H9 (cell line): ENCODE data around the gene NTRK2. TPM values are rescaled to one million over a fixed set of nuclear protein-coding genes. Genes with fewer than 3 reads are reported as not detected.

Experiments
- DNase-seq: peaks from one replicate; pipeline ENCODE4 v3.0.0-alpha.2; 2017
- H2AFZ ChIP-seq: one replicate; pipeline ENCODE4 v1.6.1; 2013; ENCODE audit warnings: mild to moderate bottlenecking, low read length, control low read depth, moderate library complexity
- H2AK5ac ChIP-seq: 2 replicates; pipeline ENCODE4 v1.6.1; 2013; ENCODE audit warnings: low read length, control low read depth, mixed read lengths; ENCODE audit not compliant: insufficient read length
- H2BK120ac ChIP-seq: one replicate; pipeline ENCODE4 v1.6.1; 2013; ENCODE audit warnings: low read depth, mild to moderate bottlenecking, low read length, control low read depth, inconsistent platforms; ENCODE audit not compliant: poor library complexity, severe bottlenecking
- H2BK12ac ChIP-seq: 2 replicates; pipeline ENCODE4 v1.6.1; 2013; ENCODE audit warnings: low read length, control low read depth, mixed read lengths, low read depth; ENCODE audit not compliant: insufficient read length
- H2BK15ac ChIP-seq: 2 replicates; pipeline ENCODE4 v1.6.1; 2013; ENCODE audit warnings: low read depth, low read length, control low read depth
- H2BK20ac ChIP-seq: one replicate; pipeline ENCODE4 v1.6.1; 2013; ENCODE audit warnings: low read depth, mild to moderate bottlenecking, low read length, control low read depth, inconsistent platforms; ENCODE audit not compliant: poor library complexity, severe bottlenecking
- H2BK5ac ChIP-seq: 2 replicates; pipeline ENCODE4 v1.6.1; 2013; ENCODE audit warnings: low read length, control low read depth, mixed read lengths; ENCODE audit not compliant: insufficient read length
- H3K14ac ChIP-seq: 2 replicates; pipeline ENCODE4 v1.6.1; 2013; ENCODE audit warnings: low read length, control low read depth; ENCODE audit not compliant: insufficient read depth
- H3K18ac ChIP-seq: 2 replicates; pipeline ENCODE4 v1.6.1; 2013; ENCODE audit warnings: low read depth, mild to moderate bottlenecking, mixed read lengths, low read length, control low read depth; ENCODE audit not compliant: insufficient read length
- H3K23ac ChIP-seq: 2 replicates; pipeline ENCODE4 v1.6.1; 2013; ENCODE audit warnings: low read length, control low read depth, mixed read lengths, low read depth; ENCODE audit not compliant: insufficient read length
- H3K23me2 ChIP-seq: 2 replicates; pipeline ENCODE4 v1.6.1; 2013; ENCODE audit warnings: low read depth, mild to moderate bottlenecking, mixed read lengths, low read length, control low read depth; ENCODE audit not compliant: insufficient read length, poor library complexity, severe bottlenecking
- H3K27ac ChIP-seq: 2 replicates; pipeline ENCODE4 v1.5.1; 2013; ENCODE audit warnings: low read length, control low read depth, mixed read lengths, low read depth; ENCODE audit not compliant: insufficient read length
- H3K27me3 ChIP-seq: 2 replicates; pipeline ENCODE4 v1.6.1; 2013; ENCODE audit warnings: low read length, control low read depth, inconsistent platforms; ENCODE audit not compliant: insufficient read depth
- H3K4ac ChIP-seq: 2 replicates; pipeline ENCODE4 v1.6.1; 2013; ENCODE audit warnings: low read depth, mild to moderate bottlenecking, control low read depth, inconsistent platforms, low read length, moderate library complexity
- H3K4me1 ChIP-seq: 2 replicates; pipeline ENCODE4 v1.6.1; 2013; ENCODE audit warnings: low read length, control low read depth, inconsistent platforms; ENCODE audit not compliant: insufficient read depth
- H3K4me2 ChIP-seq: 2 replicates; pipeline ENCODE4 v1.6.1; 2013; ENCODE audit warnings: low read length, control low read depth, mixed read lengths; ENCODE audit not compliant: insufficient read length, insufficient read depth
- H3K56ac ChIP-seq: 2 replicates; pipeline ENCODE4 v1.6.1; 2013; ENCODE audit warnings: low read depth, mild to moderate bottlenecking, mixed read lengths, low read length, control low read depth; ENCODE audit not compliant: insufficient read length
- H3K79me1 ChIP-seq: 2 replicates; pipeline ENCODE4 v1.6.1; 2013; ENCODE audit warnings: low read depth, mild to moderate bottlenecking, moderate library complexity, low read length, control low read depth, inconsistent platforms; ENCODE audit not compliant: insufficient read depth, poor library complexity, severe bottlenecking
- H3K79me2 ChIP-seq: 2 replicates; pipeline ENCODE4 v1.6.1; 2013; ENCODE audit warnings: low read length, control low read depth, inconsistent platforms; ENCODE audit not compliant: insufficient read depth
- H3K9ac ChIP-seq: 2 replicates; pipeline ENCODE4 v1.6.1; 2013; ENCODE audit warnings: low read length, control low read depth, mixed read lengths; ENCODE audit not compliant: insufficient read length; ENCODE audit errors: extremely low read depth
- H3K9me3 ChIP-seq: one replicate; pipeline ENCODE4 v1.6.1; 2013; ENCODE audit warnings: low read depth, low read length, inconsistent platforms; ENCODE audit not compliant: control insufficient read depth
- H3T11ph ChIP-seq: one replicate; pipeline ENCODE4 v1.6.1; 2013; ENCODE audit warnings: mild to moderate bottlenecking, low read length, control low read depth, inconsistent platforms
- H4K20me1 ChIP-seq: one replicate; pipeline ENCODE4 v1.6.1; 2013; ENCODE audit not compliant: control insufficient read depth, insufficient read length, insufficient read depth
- H4K5ac ChIP-seq: 2 replicates; pipeline ENCODE4 v1.6.1; 2013; ENCODE audit warnings: low read depth, mild to moderate bottlenecking, mixed read lengths, low read length, control low read depth; ENCODE audit not compliant: insufficient read length
- H4K8ac ChIP-seq: replicated peaks from 2 replicates; pipeline ENCODE4 v1.6.1; 2013; ENCODE audit warnings: low read length, control low read depth, mixed read lengths, low read depth; ENCODE audit not compliant: insufficient read length
- H4K91ac ChIP-seq: 2 replicates; pipeline ENCODE4 v1.6.1; 2013; ENCODE audit warnings: low read depth, mild to moderate bottlenecking, moderate library complexity, mixed read lengths, low read length, control low read depth; ENCODE audit not compliant: insufficient read length
- H3K27ac Mint-ChIP-seq, 3 experiments: 2 replicates in 2 of 3; 3 replicates in 1 of 3; pipeline ENCODE4 v1.8.0; 2020 to 2021; ENCODE audit warnings: mixed read lengths in 3 of 3, mild to moderate bottlenecking in 1 of 3, moderate library complexity in 1 of 3
- H3K27me3 Mint-ChIP-seq: 2 replicates; pipeline ENCODE4 v1.8.0; 2021; ENCODE audit warnings: low read depth, mild to moderate bottlenecking, moderate library complexity, mixed read lengths
- H3K36me3 Mint-ChIP-seq, 3 experiments: 2 replicates in 2 of 3; 3 replicates in 1 of 3; pipeline ENCODE4 v1.8.0; 2020 to 2021; ENCODE audit warnings: low read depth in 3 of 3, mixed read lengths in 3 of 3; ENCODE audit not compliant: insufficient read depth in 1 of 3
- H3K4me1 Mint-ChIP-seq, 2 experiments: 2 replicates each; pipeline ENCODE4 v1.8.0; 2020; ENCODE audit warnings: mixed read lengths in 2 of 2
- H3K4me3 Mint-ChIP-seq, 2 experiments: 2 replicates in 1 of 2; 3 replicates in 1 of 2; pipeline ENCODE4 v1.8.0; 2020 to 2021; ENCODE audit warnings: mild to moderate bottlenecking in 2 of 2, mixed read lengths in 2 of 2, moderate library complexity in 1 of 2
- H3K9me3 Mint-ChIP-seq, 2 experiments: 2 replicates in 1 of 2; 3 replicates in 1 of 2; pipeline ENCODE4 v1.8.0; 2020; ENCODE audit warnings: mild to moderate bottlenecking in 2 of 2, mixed read lengths in 2 of 2, moderate library complexity in 1 of 2
- WGBS: extraction: QIAGEN DNeasy Blood & Tissue Kit; methylation state at CpG from one replicate; pipeline ENCODE4 v1.1.7; 2013; ENCODE audit warnings: missing lambda C conversion rate, low lambda C conversion rate, mixed read lengths; ENCODE audit not compliant: insufficient read length; ENCODE audit errors: extremely low coverage; 5-methylcytosine and 5-hydroxymethylcytosine counted together
- total RNA-seq: library from RNA; stranded (reverse); gene quantifications from 2 replicates; pipeline ENCODE4 v1.2.1, GENCODE V29; 2021
- TF ChIP-seq, protein P1 (sequence below): fragments of 200-600 bp; sonication (generic); conservative IDR thresholded peaks from 3 replicates; pipeline ENCODE4 v1.8.0; 2021; ENCODE audit warnings: antibody characterized with exemption, mild to moderate bottlenecking

Gene NTRK2
- total RNA-seq, 1 experiment from 2014 or later = 0.02 TPM

DNA sequence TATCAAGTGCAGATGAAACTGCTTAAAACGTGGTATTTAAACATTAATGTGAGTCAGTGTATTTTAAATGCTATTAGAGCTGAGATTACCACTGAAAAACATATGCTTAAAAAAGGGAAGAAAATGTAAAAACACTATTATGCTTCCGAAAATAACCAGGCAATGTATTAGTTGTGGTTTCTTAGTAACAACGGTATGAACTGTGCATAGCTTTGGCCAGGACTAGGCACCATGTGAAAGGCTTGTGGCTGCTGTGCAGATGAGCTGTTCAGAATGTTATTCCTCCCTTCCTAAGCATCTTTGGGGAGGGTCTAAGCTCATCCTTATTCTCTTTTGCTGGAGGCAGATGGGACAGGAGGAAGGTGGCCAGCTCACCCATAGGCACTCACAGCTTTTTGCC, 84.9 kb downstream of the NTRK2 start:
- no peak overlapping the region for H3K56ac ChIP-seq
- H2BK120ac ChIP-seq = no peak overlapping the region
- H3K23ac ChIP-seq = no peak overlapping the region
- H3K4me2 ChIP-seq = no peak overlapping the region
- no peak overlapping the region for H2BK15ac ChIP-seq
- no peaks in the 10 kb centered on the region for H3K27me3 ChIP-seq
- no peak overlapping the region for H3K9ac ChIP-seq
- Mint-ChIP-seq H3K4me3 (no peak overlapping the region), H3K9me3 (no peaks in the 10 kb centered on the region), H3K27ac (no peak overlapping the region), H3K27me3 (peaks cover 3% of the 10 kb centered on the region; the same call in 1 of the 2 replicates), H3K36me3 (no peaks in the 10 kb centered on the region), H3K4me1 (no peaks in the 10 kb centered on the region)
- no peaks in the 10 kb centered on the region for H4K20me1 ChIP-seq
- no peaks in the 10 kb centered on the region for H3K4me1 ChIP-seq
- H3T11ph ChIP-seq = no peak overlapping the region
- no peak for DNase-seq
- no peak overlapping the region for H4K8ac ChIP-seq
- no peak overlapping the region for H2BK20ac ChIP-seq
- no peak overlapping the region for H4K91ac ChIP-seq
- no peak overlapping the region for H3K18ac ChIP-seq
- no peak overlapping the region for H2AFZ ChIP-seq
- no peak overlapping the region for H2BK12ac ChIP-seq
- H3K27ac ChIP-seq = no peak overlapping the region
- no peak overlapping the region for H2AK5ac ChIP-seq
- H4K5ac ChIP-seq = no peak overlapping the region
- no CpG with 5 or more reads among the region's 3 CpGs for WGBS
- no peaks in the 10 kb centered on the region for H3K79me1 ChIP-seq
- TF ChIP-seq, protein P1, sequence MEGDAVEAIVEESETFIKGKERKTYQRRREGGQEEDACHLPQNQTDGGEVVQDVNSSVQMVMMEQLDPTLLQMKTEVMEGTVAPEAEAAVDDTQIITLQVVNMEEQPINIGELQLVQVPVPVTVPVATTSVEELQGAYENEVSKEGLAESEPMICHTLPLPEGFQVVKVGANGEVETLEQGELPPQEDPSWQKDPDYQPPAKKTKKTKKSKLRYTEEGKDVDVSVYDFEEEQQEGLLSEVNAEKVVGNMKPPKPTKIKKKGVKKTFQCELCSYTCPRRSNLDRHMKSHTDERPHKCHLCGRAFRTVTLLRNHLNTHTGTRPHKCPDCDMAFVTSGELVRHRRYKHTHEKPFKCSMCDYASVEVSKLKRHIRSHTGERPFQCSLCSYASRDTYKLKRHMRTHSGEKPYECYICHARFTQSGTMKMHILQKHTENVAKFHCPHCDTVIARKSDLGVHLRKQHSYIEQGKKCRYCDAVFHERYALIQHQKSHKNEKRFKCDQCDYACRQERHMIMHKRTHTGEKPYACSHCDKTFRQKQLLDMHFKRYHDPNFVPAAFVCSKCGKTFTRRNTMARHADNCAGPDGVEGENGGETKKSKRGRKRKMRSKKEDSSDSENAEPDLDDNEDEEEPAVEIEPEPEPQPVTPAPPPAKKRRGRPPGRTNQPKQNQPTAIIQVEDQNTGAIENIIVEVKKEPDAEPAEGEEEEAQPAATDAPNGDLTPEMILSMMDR = no peak
- H3K79me2 ChIP-seq = no peaks in the 10 kb centered on the region
- no peak overlapping the region for H3K4ac ChIP-seq
- no peak overlapping the region for H3K14ac ChIP-seq
- H3K23me2 ChIP-seq = no peaks in the 10 kb centered on the region
- H3K9me3 ChIP-seq = no peaks in the 10 kb centered on the region
- H2BK5ac ChIP-seq = no peak overlapping the region
